Measurements from ENCODE around the gene MSH2. TPM values are rescaled to one million over a fixed set of nuclear protein-coding genes. Genes with fewer than 3 reads are reported as not detected.

The MSH2 gene
- total RNA-seq, 1 donor, result 14.5 TPM

- no peak for TF ChIP-seq CTCF (IDR thresholded peaks at IDR 0.05; ENCODE audit: extremely low read depth, low read depth, low read length)
Measured at GRCh38 chr2:47485751-47486300, 82.9 kb downstream of the MSH2 start.

GRCh38 chr2:47486841-47487497 is 84.0 kb downstream of the MSH2 start:
- Histone ChIP-seq H3K4me2 (ENCODE audit: insufficient read depth, low read length) (no peak overlapping the region), H3K9me3 (ENCODE audit: low read depth, low read length) (no peaks in the 10 kb centered on the region), H3K79me2 (ENCODE audit: insufficient read depth, low read length) (no peaks in the 10 kb centered on the region), H3K27me3 (ENCODE audit: insufficient read depth, low read length) (no peaks in the 10 kb centered on the region), H3K4me3 (ENCODE audit: insufficient read depth, low read length) (no peak overlapping the region), H3K4me1 (ENCODE audit: insufficient read depth, low read length) (peaks cover 16% of the 10 kb centered on the region), H3K27ac (ENCODE audit: low read depth, low read length) (no peak overlapping the region), H4K20me1 (ENCODE audit: insufficient read depth, low read length) (no peaks in the 10 kb centered on the region), H2AFZ (ENCODE audit: low read length) (no peak overlapping the region), H3K36me3 (ENCODE audit: insufficient read depth, low read length) (no peaks in the 10 kb centered on the region)
- no peak for TF ChIP-seq CTCF (IDR thresholded peaks at IDR 0.05; ENCODE audit: extremely low read depth, low read depth, low read length)
- no peak for DNase-seq (ENCODE audit: insufficient read length, low spot score, missing footprints)

More at GRCh38 chr2:47485751-47486300, 82.9 kb downstream of the MSH2 start:
- H3K27ac ChIP-seq (ENCODE audit: low read depth, low read length), result peak overlapping the region; percentile 42
- no peaks in the 10 kb centered on the region for H3K36me3 ChIP-seq (ENCODE audit: insufficient read depth, low read length)
- no peak overlapping the region for H2AFZ ChIP-seq (ENCODE audit: low read length)
- H4K20me1 ChIP-seq (ENCODE audit: insufficient read depth, low read length), result no peaks in the 10 kb centered on the region
- no peaks in the 10 kb centered on the region for H3K9me3 ChIP-seq (ENCODE audit: low read depth, low read length)
- peaks cover 16% of the 10 kb centered on the region for H3K4me1 ChIP-seq (ENCODE audit: insufficient read depth, low read length)
- H3K4me3 ChIP-seq (ENCODE audit: insufficient read depth, low read length), result no peak overlapping the region
- H3K4me2 ChIP-seq (ENCODE audit: insufficient read depth, low read length), result peak overlapping the region; percentile 48
- H3K79me2 ChIP-seq (ENCODE audit: insufficient read depth, low read length), result no peaks in the 10 kb centered on the region
- DNase-seq (ENCODE audit: insufficient read length, low spot score, missing footprints), result peak; percentile 47
- no peaks in the 10 kb centered on the region for H3K27me3 ChIP-seq (ENCODE audit: insufficient read depth, low read length)

GRCh38 chr2:47487498-47487875 is 84.5 kb downstream of the MSH2 start:
- Histone ChIP-seq H3K79me2 (ENCODE audit: insufficient read depth, low read length) (no peaks in the 10 kb centered on the region), H3K27ac (ENCODE audit: low read depth, low read length) (no peak overlapping the region), H3K4me3 (ENCODE audit: insufficient read depth, low read length) (no peak overlapping the region), H3K9me3 (ENCODE audit: low read depth, low read length) (no peaks in the 10 kb centered on the region), H3K4me2 (ENCODE audit: insufficient read depth, low read length) (no peak overlapping the region), H4K20me1 (ENCODE audit: insufficient read depth, low read length) (no peaks in the 10 kb centered on the region), H3K4me1 (ENCODE audit: insufficient read depth, low read length) (peaks cover 16% of the 10 kb centered on the region), H2AFZ (ENCODE audit: low read length) (no peak overlapping the region), H3K36me3 (ENCODE audit: insufficient read depth, low read length) (no peaks in the 10 kb centered on the region), H3K27me3 (ENCODE audit: insufficient read depth, low read length) (no peaks in the 10 kb centered on the region)
- TF ChIP-seq CTCF (IDR thresholded peaks at IDR 0.05; ENCODE audit: extremely low read depth, low read depth, low read length), result no peak
- no peak for DNase-seq (ENCODE audit: insufficient read length, low spot score, missing footprints)

GRCh38 chr2:47488870-47489584 is 86.1 kb downstream of the MSH2 start:
- peak; percentile 64 for DNase-seq (ENCODE audit: insufficient read length, low spot score, missing footprints)
- Histone ChIP-seq H3K27me3 (ENCODE audit: insufficient read depth, low read length) (no peaks in the 10 kb centered on the region), H3K36me3 (ENCODE audit: insufficient read depth, low read length) (no peaks in the 10 kb centered on the region), H3K4me3 (ENCODE audit: insufficient read depth, low read length) (no peak overlapping the region), H3K4me1 (ENCODE audit: insufficient read depth, low read length) (peaks cover 16% of the 10 kb centered on the region), H4K20me1 (ENCODE audit: insufficient read depth, low read length) (no peaks in the 10 kb centered on the region), H3K9me3 (ENCODE audit: low read depth, low read length) (no peaks in the 10 kb centered on the region), H3K79me2 (ENCODE audit: insufficient read depth, low read length) (no peaks in the 10 kb centered on the region), H3K27ac (ENCODE audit: low read depth, low read length) (no peak overlapping the region), H2AFZ (ENCODE audit: low read length) (no peak overlapping the region), H3K4me2 (ENCODE audit: insufficient read depth, low read length) (no peak overlapping the region)
- no peak for TF ChIP-seq CTCF (IDR thresholded peaks at IDR 0.05; ENCODE audit: extremely low read depth, low read depth, low read length)

Data from osteoblast (primary cell).